ENCODE measurements around the gene CYLD. TPM values are rescaled to one million over a fixed set of nuclear protein-coding genes. Genes with fewer than 3 reads are reported as not detected.

The CYLD gene
- 31.2 and 32.9 TPM in 2 replicates for total RNA-seq

GRCh38 chr16:50741781-50742575, at the start of gene CYLD:
CYLD (plus strand) TSS chr16:50742086; CDS start chr16:50749699, 7,613 bp downstream.

GRCh38 chr16:50692999-50693781, 48.7 kb upstream of the CYLD start, which contains the start of gene NOD2:
NOD2 (plus strand) TSS chr16:50693606; CDS start chr16:50699496, 5,890 bp downstream.

Other genes with a start within 250 kb of the CYLD start
- gene NKD1, start 193.7 kb upstream of the CYLD start, total RNA-seq, result under 0.01 TPM in 1 of 2 replicates, not detected in the other
- gene SNX20, start 60.8 kb upstream of the CYLD start, total RNA-seq, result 0.09 and 0.11 TPM in 2 replicates
- 0.33 and 0.34 TPM in 2 replicates for gene NOD2, start 48.5 kb upstream of the CYLD start, total RNA-seq